Loucy (cell line): Measurements from ENCODE around the gene DHRS2.

Experiments
- H2AFZ ChIP-seq: fragments of 200-600 bp; sonication (generic); 2 replicates; pipeline ENCODE4 v1.6.0; 2016; ENCODE audit warnings: antibody characterized with exemption, mild to moderate bottlenecking, low read length, moderate library complexity
- H3F3A ChIP-seq: fragments of 200-600 bp; 2 replicates; pipeline ENCODE4 v1.6.0; 2016; ENCODE audit warnings: antibody characterized with exemption, low read depth, mild to moderate bottlenecking
- H3K27me3 ChIP-seq: fragments of 200-600 bp; sonication (generic); 2 replicates; pipeline ENCODE4 v1.6.1; 2014; ENCODE audit warnings: low read length, mild to moderate bottlenecking; ENCODE audit not compliant: insufficient read depth, poor library complexity, severe bottlenecking
- H3K36me3 ChIP-seq: fragments of 200-600 bp; sonication (generic); 2 replicates; pipeline ENCODE4 v1.6.1; 2016; ENCODE audit warnings: low read length; ENCODE audit not compliant: insufficient read depth
- H3K4me1 ChIP-seq: fragments of 200-600 bp; sonication (generic); 2 replicates; pipeline ENCODE4 v1.5.1; 2014; ENCODE audit warnings: low read length, mild to moderate bottlenecking; ENCODE audit not compliant: insufficient read depth, poor library complexity, severe bottlenecking
- H3K4me2 ChIP-seq: fragments of 200-600 bp; sonication (generic); 2 replicates; pipeline ENCODE4 v1.6.0; 2014; ENCODE audit warnings: antibody characterized with exemption, low read length, low read depth, mild to moderate bottlenecking; ENCODE audit not compliant: poor library complexity, severe bottlenecking
- H3K4me3 ChIP-seq: fragments of 200-600 bp; sonication (generic); 2 replicates; pipeline ENCODE4 v1.5.1; 2014; ENCODE audit warnings: low read length, mild to moderate bottlenecking, mixed read lengths; ENCODE audit not compliant: poor library complexity, severe bottlenecking
- H3K79me2 ChIP-seq: fragments of 200-600 bp; sonication (generic); 2 replicates; pipeline ENCODE4 v1.6.1; 2014; ENCODE audit warnings: low read length; ENCODE audit not compliant: insufficient read depth
- H3K9ac ChIP-seq: fragments of 200-600 bp; sonication (generic); 2 replicates; pipeline ENCODE4 v1.6.0; 2014; ENCODE audit warnings: mild to moderate bottlenecking, low read depth, low read length, moderate library complexity; ENCODE audit not compliant: poor library complexity, severe bottlenecking
- H3K9me2 ChIP-seq: fragments of 200-600 bp; sonication (generic); replicated peaks from 2 replicates; pipeline ENCODE4 v1.6.1; 2016; ENCODE audit warnings: low read depth, low read length, mixed read lengths
- H3K9me3 ChIP-seq: fragments of 200-600 bp; sonication (generic); 2 replicates; pipeline ENCODE4 v1.6.1; 2014; ENCODE audit warnings: mild to moderate bottlenecking, antibody characterized with exemption, low read length, low read depth; ENCODE audit not compliant: insufficient read depth
- H4K20me1 ChIP-seq: fragments of 200-600 bp; sonication (generic); 2 replicates; pipeline ENCODE4 v1.6.0; 2014; ENCODE audit warnings: antibody characterized with exemption, low read length, mild to moderate bottlenecking; ENCODE audit not compliant: insufficient read depth, poor library complexity, severe bottlenecking
- EZH2phosphoT487 ChIP-seq: fragments of 200-600 bp; IDR thresholded peaks from 2 replicates; pipeline ENCODE4 v1.6.1; 2018; ENCODE audit warnings: antibody characterized with exemption, mild to moderate bottlenecking, moderate library complexity, borderline replicate concordance
- TF ChIP-seq, protein P1 (sequence below): fragments of 200-600 bp; sonication (generic); conservative IDR thresholded peaks from 2 replicates; pipeline ENCODE4 v1.5.1; 2014; ENCODE audit warnings: mild to moderate bottlenecking, antibody characterized with exemption, low read length

The DHRS2 gene

DNA sequence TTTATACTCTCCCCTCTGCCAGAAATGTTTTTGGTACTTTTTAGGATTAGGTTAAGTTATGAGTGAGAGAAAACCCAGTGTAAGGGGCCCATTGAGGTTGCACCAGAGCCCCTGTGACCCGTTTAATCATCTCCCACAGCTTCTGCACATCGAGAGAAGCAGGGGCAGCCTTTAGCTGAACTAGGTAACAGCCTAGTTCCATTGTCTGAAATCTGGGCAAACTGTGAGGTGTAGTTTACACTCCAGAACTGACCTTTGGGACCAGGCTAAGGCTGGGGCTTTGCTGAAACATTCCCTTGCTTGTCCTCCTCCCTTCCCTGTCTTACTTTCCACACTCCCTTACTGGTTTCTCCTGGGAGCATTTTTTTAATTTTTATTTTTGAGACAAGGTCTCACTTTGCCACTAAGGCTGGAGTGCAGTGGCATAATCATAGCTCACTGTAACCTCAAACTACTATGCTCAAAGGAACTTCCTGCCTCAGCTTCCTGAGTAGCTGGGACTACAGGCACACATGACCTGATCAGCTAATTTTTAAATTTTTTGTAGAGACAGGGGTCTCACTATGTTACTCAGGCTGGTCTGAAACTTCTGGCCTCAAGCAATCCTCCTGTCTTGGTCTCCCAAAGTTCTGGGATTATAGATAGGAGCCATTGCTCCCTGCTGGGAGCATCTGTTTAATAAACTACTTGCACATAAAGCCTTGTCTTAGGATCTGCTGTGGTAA lies 25.9 kb upstream of the DHRS2 start:
- Histone ChIP-seq H3K9ac (peak overlapping the region; percentile 65), H4K20me1 (no peaks in the 10 kb centered on the region), H2AFZ (peak overlapping the region; percentile 66), H3K9me3 (no peaks in the 10 kb centered on the region), H3K4me1 (peaks cover 20% of the 10 kb centered on the region), H3K9me2 (no peaks in the 10 kb centered on the region), H3F3A (peaks cover 3% of the 10 kb centered on the region; the same call in 1 of the 2 replicates), H3K27me3 (peaks cover 10% of the 10 kb centered on the region), H3K36me3 (no peaks in the 10 kb centered on the region), H3K79me2 (no peaks in the 10 kb centered on the region), H3K4me3 (peak overlapping the region; percentile 60), H3K4me2 (peak overlapping the region; percentile 76)
- TF ChIP-seq EZH2phosphoT487 = no peak
- TF ChIP-seq, protein P1, sequence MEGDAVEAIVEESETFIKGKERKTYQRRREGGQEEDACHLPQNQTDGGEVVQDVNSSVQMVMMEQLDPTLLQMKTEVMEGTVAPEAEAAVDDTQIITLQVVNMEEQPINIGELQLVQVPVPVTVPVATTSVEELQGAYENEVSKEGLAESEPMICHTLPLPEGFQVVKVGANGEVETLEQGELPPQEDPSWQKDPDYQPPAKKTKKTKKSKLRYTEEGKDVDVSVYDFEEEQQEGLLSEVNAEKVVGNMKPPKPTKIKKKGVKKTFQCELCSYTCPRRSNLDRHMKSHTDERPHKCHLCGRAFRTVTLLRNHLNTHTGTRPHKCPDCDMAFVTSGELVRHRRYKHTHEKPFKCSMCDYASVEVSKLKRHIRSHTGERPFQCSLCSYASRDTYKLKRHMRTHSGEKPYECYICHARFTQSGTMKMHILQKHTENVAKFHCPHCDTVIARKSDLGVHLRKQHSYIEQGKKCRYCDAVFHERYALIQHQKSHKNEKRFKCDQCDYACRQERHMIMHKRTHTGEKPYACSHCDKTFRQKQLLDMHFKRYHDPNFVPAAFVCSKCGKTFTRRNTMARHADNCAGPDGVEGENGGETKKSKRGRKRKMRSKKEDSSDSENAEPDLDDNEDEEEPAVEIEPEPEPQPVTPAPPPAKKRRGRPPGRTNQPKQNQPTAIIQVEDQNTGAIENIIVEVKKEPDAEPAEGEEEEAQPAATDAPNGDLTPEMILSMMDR = no peak

DNA sequence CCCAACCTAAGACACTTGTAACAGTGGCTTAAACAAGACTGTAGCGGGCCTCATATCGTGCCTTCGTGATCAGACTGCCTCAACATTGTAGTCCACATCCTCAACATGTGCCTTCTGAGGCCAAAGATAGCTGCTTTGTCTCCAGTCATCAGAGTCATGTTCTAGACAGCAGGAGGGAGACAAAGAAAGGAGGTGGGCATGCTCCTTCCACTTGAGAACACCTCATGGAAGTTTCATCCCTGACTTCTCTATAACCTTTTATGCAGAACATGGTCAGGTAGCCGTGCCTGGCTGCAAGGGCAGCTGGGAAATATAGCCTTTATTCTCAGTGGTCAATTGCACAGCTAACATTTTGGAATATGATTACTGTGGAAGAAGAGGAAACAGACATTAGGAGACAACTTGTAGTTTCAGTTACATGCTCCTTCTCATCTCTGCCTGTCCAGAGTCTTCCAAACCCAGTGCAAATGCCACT lies 25.3 kb upstream of the DHRS2 start:
- Histone ChIP-seq H3K9me3 (no peaks in the 10 kb centered on the region), H3K4me2 (peak overlapping the region; percentile 76), H4K20me1 (no peaks in the 10 kb centered on the region), H3K9ac (peak overlapping the region; percentile 65), H3K27me3 (peaks cover 10% of the 10 kb centered on the region), H2AFZ (peak overlapping the region; percentile 66), H3K4me1 (peaks cover 20% of the 10 kb centered on the region), H3K36me3 (no peaks in the 10 kb centered on the region), H3K79me2 (no peaks in the 10 kb centered on the region), H3K9me2 (no peaks in the 10 kb centered on the region), H3F3A (peaks cover 3% of the 10 kb centered on the region; the same call in 1 of the 2 replicates), H3K4me3 (peak overlapping the region; percentile 60)
- TF ChIP-seq, protein P1 = no peak
- TF ChIP-seq EZH2phosphoT487 = no peak

DNA sequence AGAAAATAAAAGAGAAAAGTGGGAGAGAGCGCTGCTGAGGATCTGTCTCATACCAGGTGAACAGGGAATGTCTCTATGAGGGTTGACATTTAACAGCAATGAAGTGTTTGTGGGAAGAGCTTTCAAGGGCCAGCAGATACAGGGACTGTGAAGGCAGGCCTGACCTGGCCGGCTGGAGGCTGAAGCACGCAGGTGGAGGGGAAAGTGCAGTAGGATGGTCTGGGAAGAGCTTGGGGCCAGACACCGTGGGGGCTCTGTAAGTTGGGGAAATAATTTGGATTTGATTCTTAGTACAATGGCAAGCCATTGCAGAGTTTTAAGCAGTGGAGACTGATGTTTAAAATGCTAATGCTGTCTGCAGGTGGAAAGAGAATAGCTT lies 23.8 kb upstream of the DHRS2 start:
- Histone ChIP-seq H3K9me3 (no peaks in the 10 kb centered on the region), H3K4me1 (peaks cover 20% of the 10 kb centered on the region), H3K4me3 (no peak overlapping the region), H2AFZ (no peak overlapping the region), H4K20me1 (no peaks in the 10 kb centered on the region), H3F3A (peaks cover 3% of the 10 kb centered on the region; the same call in 1 of the 2 replicates), H3K36me3 (no peaks in the 10 kb centered on the region), H3K27me3 (peaks cover 13% of the 10 kb centered on the region), H3K9me2 (no peaks in the 10 kb centered on the region), H3K79me2 (no peaks in the 10 kb centered on the region), H3K4me2 (no peak overlapping the region), H3K9ac (no peak overlapping the region)
- no peak for TF ChIP-seq EZH2phosphoT487
- TF ChIP-seq, protein P1 = no peak
